Measurements from ENCODE around the gene CCDC60.

Gene CCDC60

GRCh38 chr12:119540476-119540875 lies 205.9 kb downstream of the CCDC60 start:
- no peak for DNase-seq (ENCODE audit: low read depth in 2 of 2)

DNA sequence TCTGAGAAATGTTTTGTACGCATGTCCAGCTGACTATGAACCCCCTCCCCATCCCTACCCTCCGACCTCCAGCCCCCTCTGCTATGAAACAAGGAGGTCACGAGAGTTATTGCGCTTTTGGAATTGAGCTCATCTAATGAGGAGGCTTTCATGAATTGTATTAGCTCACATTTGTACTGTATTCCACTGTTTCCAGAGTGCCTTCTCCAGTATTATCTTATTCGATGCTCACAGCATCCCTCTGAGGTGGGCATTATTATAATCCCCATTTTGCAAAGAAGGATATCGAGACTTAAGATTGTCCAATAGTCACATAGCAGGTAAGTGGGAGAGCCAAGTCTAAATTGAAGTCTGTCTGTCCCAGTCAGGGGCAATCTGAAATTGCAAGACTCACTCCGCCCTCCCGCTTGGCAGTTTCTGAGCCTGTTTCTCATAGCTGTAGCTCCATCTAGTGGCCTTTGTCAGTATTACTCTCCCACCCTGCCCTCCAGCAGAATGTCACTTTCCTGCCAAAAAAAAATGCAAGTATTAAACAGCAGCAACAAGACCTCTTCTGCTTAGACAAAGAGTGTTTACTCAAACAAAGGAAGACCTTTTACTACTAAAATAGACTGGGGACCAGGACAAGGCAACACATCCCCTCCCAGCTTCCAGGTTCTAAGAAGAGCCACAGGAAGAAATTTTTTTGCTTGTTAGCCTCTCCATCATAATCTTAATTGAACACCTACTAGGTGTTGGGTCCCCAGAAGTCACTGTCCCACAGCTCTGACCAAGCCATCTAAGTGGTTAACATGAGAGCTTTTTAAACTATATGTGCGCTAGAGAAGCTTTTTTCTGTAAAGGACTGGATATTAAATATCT lies 210.5 kb downstream of the CCDC60 start:
- peak; percentile 4 to 8 for DNase-seq (ENCODE audit: low read depth in 2 of 2)

DNA sequence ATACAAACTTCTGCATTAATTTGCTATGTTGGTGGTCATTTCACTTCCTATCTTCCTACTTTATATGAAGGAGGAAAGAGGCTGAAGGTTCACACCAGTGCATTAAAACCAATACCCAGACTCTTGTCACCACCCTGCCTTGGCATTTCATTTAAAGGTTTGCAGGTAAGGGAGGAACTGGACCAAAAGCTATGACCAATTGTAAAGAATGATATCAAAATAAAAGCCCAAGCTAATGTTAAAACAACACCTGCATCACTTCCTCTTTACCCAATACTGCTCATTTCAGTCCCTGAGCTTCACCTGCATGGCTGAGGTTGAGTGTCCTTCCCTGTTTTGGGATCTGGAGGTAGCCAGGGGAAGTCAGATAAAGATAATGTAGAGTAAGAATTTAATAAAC lies 211.8 kb downstream of the CCDC60 start:
- DNase-seq (ENCODE audit: low read depth in 2 of 2) = no peak

- DNase-seq (ENCODE audit: low read depth in 2 of 2) = no peak
Measured at GRCh38 chr12:119547001-119547400, 212.5 kb downstream of the CCDC60 start.

DNA sequence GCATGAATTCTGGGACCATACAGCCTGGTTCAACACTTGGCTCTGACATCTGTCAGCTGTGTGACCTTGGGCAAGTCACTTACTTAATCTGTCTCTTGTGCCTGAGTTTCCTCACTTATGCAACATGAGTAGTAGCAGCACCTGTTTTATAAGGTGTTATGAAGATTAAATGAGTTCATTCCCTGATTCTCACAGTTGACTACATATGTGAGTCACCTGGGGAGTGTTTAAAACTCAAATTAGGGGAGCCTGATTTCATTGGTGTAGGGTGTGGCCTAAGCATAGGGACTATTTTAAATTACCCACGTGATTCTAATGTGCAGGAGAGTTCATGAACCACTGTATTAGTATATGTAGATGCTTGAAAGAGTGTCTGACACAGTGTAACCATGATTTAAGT lies 222.3 kb downstream of the CCDC60 start:
- DNase-seq (ENCODE audit: low read depth in 2 of 2) = no peak

GRCh38 chr12:119565404-119565803 lies 230.9 kb downstream of the CCDC60 start:
- DNase-seq (ENCODE audit: low read depth in 2 of 2) = no peak

GRCh38 chr12:119570771-119571170 lies 236.2 kb downstream of the CCDC60 start:
- no peak for DNase-seq (ENCODE audit: low read depth in 2 of 2)

DNA sequence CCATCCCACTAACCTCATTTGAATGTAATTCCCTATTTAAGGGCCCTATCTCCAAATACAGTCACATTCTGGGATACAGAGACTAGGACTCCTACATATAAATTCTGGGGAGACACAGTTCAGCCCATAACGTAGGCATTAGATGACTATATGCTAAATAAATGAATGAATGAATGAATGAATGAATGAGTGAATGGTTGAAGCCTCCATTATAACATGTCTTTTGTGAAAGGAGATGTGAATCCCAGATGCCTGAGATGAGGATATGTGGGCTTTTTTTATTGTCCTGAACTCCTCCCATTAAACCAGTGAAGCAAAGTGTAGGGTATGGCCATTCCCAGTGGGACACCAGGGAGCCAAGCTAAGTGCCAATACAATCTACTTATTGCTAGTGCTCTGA lies 238.6 kb downstream of the CCDC60 start:
- no peak for DNase-seq (ENCODE audit: low read depth in 2 of 2)

DNA sequence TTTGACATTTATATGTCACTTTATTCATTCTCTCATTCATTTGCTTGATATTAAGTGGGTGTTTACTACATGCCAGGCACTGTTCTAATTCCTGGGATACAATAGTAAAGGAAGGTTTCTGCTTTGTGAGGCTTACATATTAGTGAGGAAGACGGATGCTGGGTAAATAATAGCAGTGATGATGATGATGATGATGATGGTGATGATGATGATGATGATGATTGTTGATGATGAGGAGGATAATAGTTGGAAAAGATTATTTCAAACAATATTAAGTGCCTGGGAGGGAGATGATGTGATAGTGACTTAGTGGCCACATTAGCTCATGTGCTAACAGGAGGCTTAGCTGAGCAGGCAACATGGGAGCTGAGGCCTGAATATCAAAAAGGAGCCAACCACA lies 239.7 kb downstream of the CCDC60 start:
- DNase-seq (ENCODE audit: low read depth in 2 of 2) = no peak

DNA sequence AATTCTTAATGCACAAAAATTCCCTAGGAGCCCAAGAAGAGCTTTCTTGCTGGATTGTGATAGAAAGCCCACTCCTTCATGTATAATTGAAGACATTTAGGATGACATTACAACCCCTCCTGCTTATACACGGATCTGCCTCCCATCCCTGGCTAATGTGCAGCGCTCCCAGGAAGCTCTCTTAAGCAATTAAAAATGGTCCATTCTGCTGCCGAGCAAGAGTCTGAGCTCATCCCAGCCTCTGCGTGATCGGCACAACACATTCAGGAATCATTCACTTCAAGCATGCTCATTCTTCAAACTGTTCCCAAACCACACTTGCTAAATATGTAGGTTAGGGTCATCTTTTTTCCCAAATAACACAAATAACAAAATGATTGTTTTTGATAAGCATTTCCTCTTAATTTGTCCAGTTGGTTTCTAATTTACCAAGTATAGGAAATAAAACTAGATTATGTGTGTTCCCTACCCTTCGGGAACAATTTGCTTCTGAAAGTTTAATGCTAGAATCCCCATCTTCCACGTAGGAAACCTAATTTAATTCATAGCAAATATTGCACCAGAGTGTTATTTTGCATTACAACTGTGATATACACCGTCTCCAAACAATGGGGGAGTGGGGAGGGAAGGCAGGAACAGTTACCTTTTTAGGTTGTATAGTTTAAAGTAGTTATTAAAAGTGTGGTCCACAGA lies 241.7 kb downstream of the CCDC60 start:
- DNase-seq (ENCODE audit: low read depth in 2 of 2) = no peak

GRCh38 chr12:119576915-119577314 lies 242.4 kb downstream of the CCDC60 start:
- no peak for DNase-seq (ENCODE audit: low read depth in 2 of 2)

GRCh38 chr12:119578112-119578511 lies 243.6 kb downstream of the CCDC60 start:
- DNase-seq (ENCODE audit: low read depth in 2 of 2) = no peak

GRCh38 chr12:119589097-119589496 lies 254.6 kb downstream of the CCDC60 start:
- no peak for DNase-seq (ENCODE audit: low read depth in 2 of 2)

- DNase-seq (ENCODE audit: low read depth in 2 of 2) = no peak
Measured at GRCh38 chr12:119589634-119590033, 255.1 kb downstream of the CCDC60 start.

Measured in activated CD8-positive, alpha-beta memory T cell treated with anti-CD3 and anti-CD28 coated beads for 4 hours (primary cell).